Activated gamma-delta T cell (primary cell): ENCODE data around the gene KCNJ15.

Experiments used
- DNase-seq: peaks from one replicate; lab custom pipeline; 2025; lab: John Stamatoyannopoulos, UW

Gene KCNJ15

GRCh38 chr21:38268864-38269575, 12.2 kb downstream of the KCNJ15 start:
- DNase-seq: no peak

- DNase-seq: no peak
Observed at GRCh38 chr21:38269576-38269936, 12.8 kb downstream of the KCNJ15 start.

- DNase-seq: no peak
Observed at GRCh38 chr21:38272215-38272614, 15.4 kb downstream of the KCNJ15 start.

- DNase-seq: no peak
Observed at GRCh38 chr21:38273745-38274542, 17.2 kb downstream of the KCNJ15 start.

- no peak for DNase-seq
Observed at GRCh38 chr21:38277501-38278131, 20.8 kb downstream of the KCNJ15 start.

GRCh38 chr21:38280454-38280853, 23.7 kb downstream of the KCNJ15 start:
- DNase-seq: no peak

GRCh38 chr21:38280867-38281266, 24.1 kb downstream of the KCNJ15 start:
- DNase-seq: no peak

- no peak for DNase-seq
Observed at GRCh38 chr21:38282921-38283320, 26.1 kb downstream of the KCNJ15 start.

GRCh38 chr21:38284216-38284615, 27.4 kb downstream of the KCNJ15 start:
- DNase-seq: no peak

- no peak for DNase-seq
Observed at GRCh38 chr21:38286739-38287471, 30.1 kb downstream of the KCNJ15 start.

- DNase-seq: no peak
Observed at GRCh38 chr21:38287476-38287875, 30.7 kb downstream of the KCNJ15 start.

GRCh38 chr21:38289705-38290485, 33.1 kb downstream of the KCNJ15 start:
- DNase-seq: no peak

- DNase-seq: no peak
Observed at GRCh38 chr21:38290809-38291208, 34.0 kb downstream of the KCNJ15 start.

GRCh38 chr21:38291874-38292273, 35.1 kb downstream of the KCNJ15 start:
- no peak for DNase-seq

- no peak for DNase-seq
Observed at GRCh38 chr21:38293113-38293512, 36.3 kb downstream of the KCNJ15 start.

- DNase-seq: no peak
Observed at GRCh38 chr21:38293765-38294164, 37.0 kb downstream of the KCNJ15 start.

GRCh38 chr21:38294609-38295008, 37.8 kb downstream of the KCNJ15 start:
- no peak for DNase-seq

- no peak for DNase-seq
Observed at GRCh38 chr21:38295997-38296764, 39.4 kb downstream of the KCNJ15 start.

GRCh38 chr21:38297194-38297631, 40.4 kb downstream of the KCNJ15 start:
- DNase-seq: no peak

GRCh38 chr21:38297871-38298270, 41.1 kb downstream of the KCNJ15 start:
- DNase-seq: no peak

- DNase-seq: no peak
Observed at GRCh38 chr21:38298832-38299231, 42.0 kb downstream of the KCNJ15 start.
